Suprapubic skin (tissue), 4 donors: ENCODE data around the gene ITPKB.

Experiments
- EP300 ChIP-seq: sonication (generic); formaldehyde crosslinking; IDR thresholded peaks from one replicate; pipeline ENCODE4 v1.6.1; 2017; ENCODE audit warnings: antibody characterized with exemption
- POLR2AphosphoS5 ChIP-seq, 3 donors: sonication (generic); formaldehyde crosslinking; IDR thresholded peaks; one replicate each; pipeline ENCODE4 v1.6.1; 2017; ENCODE audit warnings: antibody characterized with exemption in 3 of 3
- TF ChIP-seq, protein P1 (sequence below), 2 donors: fragments of 200-600 bp in 1 of 2; fragments of 450-650 bp in 1 of 2; sonication (generic) in 1 of 2; IDR thresholded peaks; one replicate each; pipeline ENCODE4 v1.5.1; 2016 to 2019; ENCODE audit warnings: antibody characterized with exemption in 2 of 2, mild to moderate bottlenecking in 1 of 2, moderate library complexity in 1 of 2

DNA sequence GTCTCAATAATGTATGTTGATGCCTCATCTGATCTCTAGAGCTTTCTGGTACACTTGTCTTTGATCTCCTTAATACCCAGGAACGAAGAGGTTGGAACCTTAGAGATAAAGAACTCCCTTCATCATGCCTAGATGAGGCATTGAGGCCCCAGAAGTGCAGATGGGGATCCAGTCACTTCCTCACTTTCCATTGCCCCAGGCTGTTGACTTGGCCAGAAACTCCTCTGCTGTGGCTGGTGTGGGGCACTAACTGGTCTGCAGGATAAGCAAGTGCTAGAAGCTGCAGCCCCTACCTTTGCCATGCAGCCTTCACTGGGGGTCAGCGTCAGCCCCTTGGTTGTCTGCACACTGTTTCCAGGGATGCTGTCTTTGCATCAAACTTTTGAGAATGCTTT, 140.6 kb downstream of the ITPKB start:
- TF ChIP-seq, protein P1, sequence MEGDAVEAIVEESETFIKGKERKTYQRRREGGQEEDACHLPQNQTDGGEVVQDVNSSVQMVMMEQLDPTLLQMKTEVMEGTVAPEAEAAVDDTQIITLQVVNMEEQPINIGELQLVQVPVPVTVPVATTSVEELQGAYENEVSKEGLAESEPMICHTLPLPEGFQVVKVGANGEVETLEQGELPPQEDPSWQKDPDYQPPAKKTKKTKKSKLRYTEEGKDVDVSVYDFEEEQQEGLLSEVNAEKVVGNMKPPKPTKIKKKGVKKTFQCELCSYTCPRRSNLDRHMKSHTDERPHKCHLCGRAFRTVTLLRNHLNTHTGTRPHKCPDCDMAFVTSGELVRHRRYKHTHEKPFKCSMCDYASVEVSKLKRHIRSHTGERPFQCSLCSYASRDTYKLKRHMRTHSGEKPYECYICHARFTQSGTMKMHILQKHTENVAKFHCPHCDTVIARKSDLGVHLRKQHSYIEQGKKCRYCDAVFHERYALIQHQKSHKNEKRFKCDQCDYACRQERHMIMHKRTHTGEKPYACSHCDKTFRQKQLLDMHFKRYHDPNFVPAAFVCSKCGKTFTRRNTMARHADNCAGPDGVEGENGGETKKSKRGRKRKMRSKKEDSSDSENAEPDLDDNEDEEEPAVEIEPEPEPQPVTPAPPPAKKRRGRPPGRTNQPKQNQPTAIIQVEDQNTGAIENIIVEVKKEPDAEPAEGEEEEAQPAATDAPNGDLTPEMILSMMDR (IDR thresholded peaks at IDR 0.05): no peak
- TF ChIP-seq EP300: no peak
- TF ChIP-seq POLR2AphosphoS5 (IDR thresholded peaks at IDR 0.05): no peak
